Stimulated activated CD8-positive, alpha-beta memory T cell treated with anti-CD3 and anti-CD28 coated beads, Interleukin-15, amount 100 ng/mL, for 24 hours (primary cell): Measurements from ENCODE around the gene LYSMD1.
A peak's percentile ranks its signal among the peaks of the same experiment; 100 is the strongest.

Source experiments
- DNase-seq: peaks from one replicate; pipeline ENCODE4 v3.0.0-alpha.2; 2020; ENCODE audit warnings: low read depth

Gene LYSMD1

GRCh38 chr1:151175041-151175741 is 9.5 kb upstream of the LYSMD1 start:
- no peak for DNase-seq

DNA sequence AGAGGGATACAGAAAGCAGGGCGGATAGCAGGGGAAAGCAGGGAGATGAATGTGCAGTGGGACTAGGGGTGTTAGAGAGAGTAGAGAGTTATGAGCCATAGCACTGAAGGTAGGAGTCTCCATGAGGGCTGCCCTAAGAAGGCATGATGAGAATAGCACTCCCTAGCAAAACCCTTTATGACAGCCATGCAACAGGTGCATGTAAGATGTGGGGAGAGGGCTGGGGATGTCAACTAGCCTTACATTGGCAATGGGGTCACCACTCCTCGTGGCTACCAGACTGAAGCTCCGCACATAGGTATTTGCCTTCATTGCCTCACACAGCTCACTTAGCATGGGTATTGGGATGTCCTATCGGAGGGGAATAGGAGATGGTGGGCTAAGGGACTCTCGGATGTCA is 5.5 kb upstream of the LYSMD1 start:
- DNase-seq = no peak

DNA sequence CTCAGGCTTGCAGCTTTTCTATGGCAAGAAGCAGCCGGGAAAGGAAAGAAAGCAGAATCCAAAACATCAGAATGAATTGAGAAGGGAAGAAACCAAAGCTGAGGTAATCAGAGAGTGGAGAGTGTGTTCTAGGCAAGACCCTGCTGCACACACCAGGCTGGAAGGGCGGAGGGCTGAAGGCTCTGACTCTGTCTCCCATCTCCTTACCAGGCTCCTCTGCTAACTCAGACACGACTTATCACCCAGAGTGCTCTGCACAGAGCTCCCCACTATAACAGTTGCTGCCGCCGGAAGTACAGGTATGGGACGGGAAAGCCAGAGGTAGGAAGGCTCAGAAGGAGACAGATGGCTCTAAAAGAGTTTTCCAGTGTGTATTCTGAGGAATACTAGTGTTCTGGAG is 1.4 kb upstream of the LYSMD1 start:
- DNase-seq = no peak

GRCh38 chr1:151166505-151166956 is 829 bp upstream of the LYSMD1 start:
- no peak for DNase-seq

- no peak for DNase-seq
These were observed 393 bp downstream of the LYSMD1 start for GRCh38 chr1:151165281-151165737.

DNA sequence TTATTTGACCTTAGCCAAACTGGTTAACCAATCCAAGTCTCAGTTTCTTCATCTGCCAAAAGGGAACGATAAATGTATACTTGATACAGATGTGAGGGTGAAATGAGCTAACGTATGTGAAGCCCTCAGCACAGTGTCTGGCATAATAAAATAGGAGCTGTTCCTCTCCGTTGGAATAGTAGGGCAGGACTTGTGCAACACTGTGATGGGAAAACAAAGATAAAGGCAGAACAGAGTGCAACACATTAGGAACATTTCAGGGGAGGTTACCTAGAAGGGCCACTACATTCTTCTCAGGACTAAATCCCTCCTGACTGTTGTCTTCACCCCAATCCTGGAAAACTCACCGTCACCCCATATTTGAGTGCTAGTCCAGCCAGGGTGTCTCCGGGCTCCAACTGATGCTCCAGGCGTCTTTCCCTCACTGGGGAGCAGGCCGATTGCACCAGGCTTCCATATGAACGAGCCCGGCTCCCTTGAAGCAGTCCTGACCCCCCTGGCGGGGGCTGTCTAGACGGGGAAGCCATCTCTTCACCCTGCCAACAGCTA is 896 bp downstream of the LYSMD1 start:
- DNase-seq = no peak

DNA sequence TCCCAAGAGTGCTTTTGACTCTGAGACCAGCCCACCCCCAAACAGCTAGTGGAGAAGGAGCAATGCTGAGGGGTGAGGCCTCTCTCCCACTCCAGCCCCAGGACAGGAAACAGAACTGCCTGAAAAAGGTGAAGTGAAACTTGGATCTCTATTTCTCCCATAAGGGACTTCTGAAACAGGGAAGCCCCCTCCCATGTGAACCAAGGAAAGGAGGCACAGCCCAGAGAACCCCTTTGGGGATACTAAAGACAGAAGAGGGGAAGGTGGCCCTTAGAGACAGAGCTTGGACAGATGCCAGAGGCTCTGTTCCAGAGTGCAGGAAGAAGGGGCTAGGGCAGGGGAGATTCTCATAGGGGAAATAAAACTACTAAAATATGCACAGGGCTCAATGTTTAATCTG is 6.3 kb downstream of the LYSMD1 start:
- DNase-seq = no peak

- DNase-seq = no peak
These were observed 6.9 kb downstream of the LYSMD1 start for GRCh38 chr1:151158751-151159251.

- no peak for DNase-seq
These were observed 7.4 kb downstream of the LYSMD1 start for GRCh38 chr1:151158326-151158725.

- no peak for DNase-seq
These were observed 8.6 kb downstream of the LYSMD1 start for GRCh38 chr1:151157067-151157531.

DNA sequence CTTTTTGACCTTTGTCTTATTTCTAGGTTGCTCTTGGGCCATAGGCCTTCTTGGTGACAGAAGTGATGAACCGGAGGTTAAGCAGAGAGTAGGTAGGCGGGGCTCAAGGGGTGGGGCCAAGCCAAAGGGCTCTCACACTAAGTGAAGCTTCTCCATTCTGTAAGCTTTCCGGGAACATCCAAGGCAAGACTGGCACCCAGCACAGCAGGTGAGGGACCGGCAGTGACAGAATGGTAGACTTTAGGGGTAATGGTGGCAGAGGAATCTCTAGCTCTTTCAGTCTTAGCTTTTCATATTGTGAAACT is 9.2 kb downstream of the LYSMD1 start, which contains the start of gene TNFAIP8L2:
TNFAIP8L2 (plus strand) TSS at position 135 of the 305 bp plus-strand sequence. CDS start 2,049 bp downstream, outside the sequence.
- no peak for DNase-seq

- no peak for DNase-seq
These were observed 18.0 kb downstream of the LYSMD1 start for GRCh38 chr1:151147665-151148064.

DNA sequence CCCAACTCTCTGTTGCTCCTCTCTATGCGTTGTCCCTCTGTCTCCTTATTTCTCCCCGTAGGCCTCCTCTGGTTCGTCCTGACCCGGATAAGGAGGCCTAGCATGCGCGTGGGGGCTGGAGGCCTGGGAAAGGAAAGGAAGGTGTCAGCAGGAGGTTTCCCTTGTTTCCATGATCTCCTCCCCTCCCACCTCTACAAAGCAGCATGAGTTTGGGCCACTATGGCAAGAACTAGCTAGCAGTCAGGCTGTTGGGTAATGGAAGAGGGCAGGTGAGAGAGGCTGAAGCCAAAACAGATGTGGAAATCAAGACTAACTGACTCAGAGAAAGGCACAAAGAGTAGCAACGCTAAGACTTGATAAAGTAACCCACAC is 18.6 kb downstream of the LYSMD1 start:
- DNase-seq = no peak

GRCh38 chr1:151146412-151147131 is 19.1 kb downstream of the LYSMD1 start, which contains the start of gene SEMA6C:
Gene SEMA6C, minus strand, starts transcription at chr1:151146631. Its CDS starts 4,010 bp downstream, at chr1:151142621.
- DNase-seq = peak; percentile 68

GRCh38 chr1:151146072-151146411 is 19.7 kb downstream of the LYSMD1 start:
- no peak for DNase-seq

GRCh38 chr1:151145304-151146071 is 20.2 kb downstream of the LYSMD1 start:
- DNase-seq = no peak

- no peak for DNase-seq
These were observed 21.0 kb downstream of the LYSMD1 start for GRCh38 chr1:151144474-151145303.

DNA sequence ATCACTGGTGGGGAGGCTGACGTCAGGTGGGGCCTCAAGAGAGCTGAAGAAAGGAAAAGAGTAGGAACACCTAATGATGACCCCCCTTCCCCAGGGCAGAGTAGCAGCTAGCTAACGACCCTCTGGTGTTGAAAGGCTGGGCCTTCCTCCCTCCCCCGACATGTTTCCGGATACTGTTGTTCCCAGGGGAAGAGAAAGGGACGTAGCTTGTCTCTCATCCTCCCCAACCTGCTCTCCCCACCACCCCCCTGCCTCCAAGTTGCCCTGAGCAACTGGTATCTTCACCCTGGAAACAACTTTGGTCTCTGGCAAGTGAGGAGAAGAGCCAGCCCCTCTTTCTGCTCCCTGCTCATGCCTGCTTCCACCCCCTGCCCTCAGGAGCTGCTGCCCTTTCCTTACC is 21.7 kb downstream of the LYSMD1 start:
- no peak for DNase-seq

- no peak for DNase-seq
These were observed 22.7 kb downstream of the LYSMD1 start for GRCh38 chr1:151143057-151143435.

DNA sequence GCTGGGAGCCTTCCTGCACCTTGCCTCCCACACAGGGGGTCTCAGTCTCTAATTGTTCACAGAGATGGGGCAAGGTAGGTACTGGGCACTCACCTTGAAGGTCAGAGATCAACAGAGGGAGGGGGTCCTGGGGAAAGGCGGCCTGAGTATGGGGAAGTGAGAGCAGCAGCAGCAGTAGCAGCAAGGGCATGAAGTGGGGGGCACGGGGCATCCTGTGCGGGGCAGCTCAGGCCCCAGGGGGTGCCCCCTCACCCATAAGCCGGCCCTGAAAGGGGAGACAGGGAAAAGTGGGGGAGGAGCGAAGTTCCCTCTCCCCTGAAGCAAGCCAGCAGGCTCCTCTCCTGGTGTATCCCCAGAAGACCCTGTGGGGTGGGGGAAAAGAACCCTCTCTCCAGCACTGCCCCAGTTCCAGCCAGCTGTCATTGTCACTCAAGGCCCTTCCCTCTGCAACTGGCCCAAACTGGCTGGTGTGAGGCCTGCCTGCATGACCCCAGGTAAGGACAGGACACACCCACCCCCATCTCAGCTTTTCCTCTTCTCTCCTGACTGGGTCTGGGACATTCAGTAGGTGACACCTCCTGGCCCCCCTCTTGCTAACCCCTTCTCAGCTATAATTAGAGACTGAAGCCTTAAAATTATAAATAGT is 23.2 kb downstream of the LYSMD1 start:
- DNase-seq = no peak

GRCh38 chr1:151137789-151138188 is 27.9 kb downstream of the LYSMD1 start:
- DNase-seq = no peak
